OCI-LY7 (cell line): ENCODE results near the gene GULP1.

ENCODE experiments used
- EZH2phosphoT487 ChIP-seq: fragments of 200-600 bp; sonication (generic); IDR thresholded peaks from 2 replicates; pipeline ENCODE4 v1.6.1; 2018; ENCODE audit warnings: low read depth, borderline replicate concordance, mild to moderate bottlenecking, mixed run types, antibody characterized with exemption, low read length, moderate library complexity, mixed read lengths
- TF ChIP-seq, protein P1 (sequence below): fragments of 200-600 bp; sonication (generic); conservative IDR thresholded peaks from 2 replicates; pipeline ENCODE4 v1.5.1; 2014; ENCODE audit warnings: mild to moderate bottlenecking, antibody characterized with exemption, low read length, moderate library complexity, mixed read lengths

- no peak for TF ChIP-seq EZH2phosphoT487
- TF ChIP-seq, protein P1, sequence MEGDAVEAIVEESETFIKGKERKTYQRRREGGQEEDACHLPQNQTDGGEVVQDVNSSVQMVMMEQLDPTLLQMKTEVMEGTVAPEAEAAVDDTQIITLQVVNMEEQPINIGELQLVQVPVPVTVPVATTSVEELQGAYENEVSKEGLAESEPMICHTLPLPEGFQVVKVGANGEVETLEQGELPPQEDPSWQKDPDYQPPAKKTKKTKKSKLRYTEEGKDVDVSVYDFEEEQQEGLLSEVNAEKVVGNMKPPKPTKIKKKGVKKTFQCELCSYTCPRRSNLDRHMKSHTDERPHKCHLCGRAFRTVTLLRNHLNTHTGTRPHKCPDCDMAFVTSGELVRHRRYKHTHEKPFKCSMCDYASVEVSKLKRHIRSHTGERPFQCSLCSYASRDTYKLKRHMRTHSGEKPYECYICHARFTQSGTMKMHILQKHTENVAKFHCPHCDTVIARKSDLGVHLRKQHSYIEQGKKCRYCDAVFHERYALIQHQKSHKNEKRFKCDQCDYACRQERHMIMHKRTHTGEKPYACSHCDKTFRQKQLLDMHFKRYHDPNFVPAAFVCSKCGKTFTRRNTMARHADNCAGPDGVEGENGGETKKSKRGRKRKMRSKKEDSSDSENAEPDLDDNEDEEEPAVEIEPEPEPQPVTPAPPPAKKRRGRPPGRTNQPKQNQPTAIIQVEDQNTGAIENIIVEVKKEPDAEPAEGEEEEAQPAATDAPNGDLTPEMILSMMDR: no peak
These were observed 235.9 kb downstream of the GULP1 start for GRCh38 chr2:188527581-188527993.
